GM21619 (cell line): ENCODE results near the gene TEX26.

Source experiments
- ATAC-seq: cut with Tn5 transposase; IDR thresholded peaks from one replicate; pipeline ENCODE4 v1.9.1; 2021; ENCODE audit not compliant: unreplicated experiment

Gene TEX26

GRCh38 chr13:30974350-30974749 lies 41.9 kb downstream of the TEX26 start:
- ATAC-seq = peak; percentile 45

- ATAC-seq = no peak
These were observed 43.6 kb downstream of the TEX26 start for GRCh38 chr13:30976025-30976424.

GRCh38 chr13:30978981-30979956 lies 46.8 kb downstream of the TEX26 start:
- no peak for ATAC-seq

- ATAC-seq = no peak
These were observed 50.0 kb downstream of the TEX26 start for GRCh38 chr13:30982506-30982905.

- ATAC-seq = no peak
These were observed 50.5 kb downstream of the TEX26 start for GRCh38 chr13:30982906-30983305.

- ATAC-seq = no peak
These were observed 51.0 kb downstream of the TEX26 start for GRCh38 chr13:30983431-30983830.

- no peak for ATAC-seq
These were observed 52.2 kb downstream of the TEX26 start for GRCh38 chr13:30984620-30985019.

GRCh38 chr13:30985637-30986205 lies 53.3 kb downstream of the TEX26 start:
- ATAC-seq = no peak

- ATAC-seq = no peak
These were observed 58.7 kb downstream of the TEX26 start for GRCh38 chr13:30991184-30991583.

- ATAC-seq = no peak
These were observed 59.5 kb downstream of the TEX26 start for GRCh38 chr13:30991922-30992321.

- ATAC-seq = no peak
These were observed 62.9 kb downstream of the TEX26 start for GRCh38 chr13:30995331-30995730.

- ATAC-seq = no peak
These were observed 65.2 kb downstream of the TEX26 start for GRCh38 chr13:30997697-30998096.

- ATAC-seq = no peak
These were observed 66.0 kb downstream of the TEX26 start for GRCh38 chr13:30998136-30999088.

GRCh38 chr13:31000889-31001288 lies 68.4 kb downstream of the TEX26 start:
- ATAC-seq = no peak

- ATAC-seq = no peak
These were observed 69.2 kb downstream of the TEX26 start for GRCh38 chr13:31001647-31002046.

- ATAC-seq = no peak
These were observed 72.6 kb downstream of the TEX26 start for GRCh38 chr13:31005066-31005465.

- ATAC-seq = no peak
These were observed 75.0 kb downstream of the TEX26 start for GRCh38 chr13:31007417-31007816.

- ATAC-seq = no peak
These were observed 76.1 kb downstream of the TEX26 start for GRCh38 chr13:31008400-31009115.

- ATAC-seq = no peak
These were observed 76.7 kb downstream of the TEX26 start for GRCh38 chr13:31009166-31009565.

- ATAC-seq = no peak
These were observed 77.8 kb downstream of the TEX26 start for GRCh38 chr13:31010296-31010695.
